Peyer's patch (tissue), 4 donors: ENCODE data around the gene ADSS2.

ENCODE experiments used
- CTCF ChIP-seq, 6 experiments: fragments of 450-650 bp in 4 of 6; fragments of 200-600 bp in 2 of 6; sonication (generic) in 1 of 6; IDR thresholded peaks; one replicate each; pipeline ENCODE4 v1.5.1; 2017 to 2019; ENCODE audit warnings: antibody characterized with exemption in 6 of 6, mild to moderate bottlenecking in 3 of 6, moderate library complexity in 1 of 6
- POLR2A ChIP-seq, 2 donors: fragments of 450-650 bp; IDR thresholded peaks; one replicate each; pipeline ENCODE4 v1.5.1; 2017; ENCODE audit warnings: antibody characterized with exemption in 2 of 2, mild to moderate bottlenecking in 2 of 2, moderate library complexity in 2 of 2

- TF ChIP-seq CTCF (IDR thresholded peaks at IDR 0.05): no peak
- no peak for TF ChIP-seq POLR2A (IDR thresholded peaks at IDR 0.05)
Observed at GRCh38 chr1:244375051-244375450, 76.7 kb downstream of the ADSS2 start.
